Endothelial cell of umbilical vein (primary cell): ENCODE data around the gene DOP1B. TPM values are rescaled to one million over a fixed set of nuclear protein-coding genes. Genes with fewer than 3 reads are reported as not detected.

Source experiments
- BruUV-seq: library from RNA; stranded (reverse); fragments of 400-500 nt; replicated peaks from 2 replicates; lab custom pipeline; 2021; lab: Mats Ljungman, UMichigan
- CTCF ChIA-PET: fragments of 300-600, 350-600 bp; sonication (Branson Sonifier 250); formaldehyde crosslinking; loops from one replicate; lab custom pipeline; 2021; ENCODE audit warnings: antibody characterized with exemption, inconsistent platforms; lab: Charles Lee
- POLR2A ChIA-PET: fragments of 300-600, 350-600 bp; sonication (Branson Sonifier 250); formaldehyde crosslinking; loops from one replicate; lab custom pipeline; 2021; ENCODE audit warnings: antibody characterized with exemption, inconsistent platforms; lab: Charles Lee
- DNase-seq: peaks from one replicate; pipeline ENCODE4 v3.0.0-alpha.2; 2011; ENCODE audit warnings: low read depth, low spot score
- FAIRE-seq: peaks from 2 replicates; lab custom pipeline; 2011; peaks lifted over from hg19 to GRCh38; lab: Jason Lieb, UNC
- H2AFZ ChIP-seq: 2 replicates; pipeline ENCODE4 v1.6.0; 2012; ENCODE audit warnings: low read depth, low read length, control low read depth, inconsistent platforms
- H3K27ac ChIP-seq: 2 replicates; pipeline ENCODE4 v1.5.1; 2011; ENCODE audit warnings: low read depth, mild to moderate bottlenecking, control low read depth, low read length, moderate library complexity; ENCODE audit not compliant: insufficient read depth
- H3K27me3 ChIP-seq, 2 experiments: 2 replicates each; pipeline versions ENCODE4 v1.6.0 to v1.6.1; 2011; ENCODE audit warnings: low read length in 2 of 2, mixed read lengths in 1 of 2; ENCODE audit not compliant: control insufficient read depth in 2 of 2, insufficient read depth in 2 of 2
- H3K36me3 ChIP-seq, 2 experiments: 2 replicates in 1 of 2; 3 replicates in 1 of 2; pipeline ENCODE4 v1.5.1; 2011; ENCODE audit warnings: low read length in 2 of 2, mild to moderate bottlenecking in 1 of 2, moderate library complexity in 1 of 2; ENCODE audit not compliant: control insufficient read depth in 2 of 2, insufficient read depth in 2 of 2; ENCODE audit errors: extremely low read depth in 1 of 2
- H3K4me1 ChIP-seq: 3 replicates; pipeline ENCODE4 v1.5.1; 2011; ENCODE audit warnings: mild to moderate bottlenecking, low read length; ENCODE audit not compliant: control insufficient read depth, insufficient read depth; ENCODE audit errors: extremely low read depth
- H3K4me2 ChIP-seq: 2 replicates; pipeline ENCODE4 v1.6.1; 2011; ENCODE audit warnings: low read length, control low read depth, mixed read lengths; ENCODE audit not compliant: insufficient read depth
- H3K4me3 ChIP-seq, 3 experiments: fragments of 200-600 bp in 1 of 3; sonication (generic), shearing (Covaris generic) in 1 of 3; replicated peaks in 1 of 3; 2 replicates each; pipeline ENCODE4 v1.5.1; 2011 to 2016; ENCODE audit warnings: control low read depth in 3 of 3, low read length in 3 of 3, mild to moderate bottlenecking in 2 of 3, inconsistent platforms in 1 of 3, low read depth in 1 of 3, moderate library complexity in 1 of 3; ENCODE audit not compliant: insufficient read depth in 1 of 3
- H3K79me2 ChIP-seq: 2 replicates; pipeline ENCODE4 v1.6.0; 2012; ENCODE audit warnings: low read length, inconsistent platforms; ENCODE audit not compliant: control insufficient read depth, insufficient read depth
- H3K9ac ChIP-seq: replicated peaks from 2 replicates; pipeline ENCODE3; 2011; ENCODE audit warnings: low read length, control low read depth; ENCODE audit not compliant: insufficient read depth; ENCODE audit errors: extremely low read depth
- H3K9me1 ChIP-seq: replicated peaks from 3 replicates; pipeline ENCODE4 v1.6.0; 2011; ENCODE audit warnings: mild to moderate bottlenecking, low read length; ENCODE audit not compliant: control insufficient read depth, insufficient read depth; ENCODE audit errors: extremely low read depth
- H3K9me3 ChIP-seq: replicated peaks from 2 replicates; pipeline ENCODE4 v1.5.1; 2012; ENCODE audit warnings: low read length, inconsistent platforms; ENCODE audit not compliant: control insufficient read depth, insufficient read depth
- H4K20me1 ChIP-seq: replicated peaks from 2 replicates; pipeline ENCODE3; 2011; ENCODE audit warnings: mild to moderate bottlenecking, low read length; ENCODE audit not compliant: control insufficient read depth, insufficient read depth; ENCODE audit errors: extremely low read depth
- CTCF ChIP-seq, 2 donors: IDR thresholded peaks; 1 replicate in 1 of 2; 2 replicates in 1 of 2; pipeline ENCODE4 v1.5.1; 2011; ENCODE audit warnings: low read length in 2 of 2, mild to moderate bottlenecking in 2 of 2, moderate library complexity in 2 of 2, control low read depth in 1 of 2, inconsistent platforms in 1 of 2, low read depth in 1 of 2; ENCODE audit not compliant: insufficient read depth in 1 of 2; ENCODE audit errors: extremely low read depth in 1 of 2
- EZH2 ChIP-seq: IDR thresholded peaks from 2 replicates; pipeline ENCODE4 v1.6.1; 2012; ENCODE audit warnings: borderline replicate concordance, low read depth, mild to moderate bottlenecking, moderate library complexity, low read length, inconsistent platforms; ENCODE audit not compliant: severe bottlenecking
- FOS ChIP-seq: IDR thresholded peaks from 2 replicates; pipeline ENCODE4 v1.6.1; 2011; ENCODE audit warnings: mild to moderate bottlenecking, low read length, moderate library complexity, borderline replicate concordance; ENCODE audit not compliant: insufficient read depth
- GATA2 ChIP-seq: IDR thresholded peaks from 2 replicates; pipeline ENCODE4 v1.7.0; 2011; ENCODE audit warnings: low read depth, mild to moderate bottlenecking, moderate library complexity, mixed read lengths, low read length; ENCODE audit not compliant: insufficient read length, insufficient read depth
- MAX ChIP-seq: IDR thresholded peaks from 2 replicates; pipeline ENCODE4 v1.6.1; 2011; ENCODE audit not compliant: insufficient read depth, insufficient read length
- MYC ChIP-seq: IDR thresholded peaks from one replicate; pipeline ENCODE4 v1.6.1; 2011; ENCODE audit warnings: mild to moderate bottlenecking, low read depth, low read length
- POLR2A ChIP-seq: IDR thresholded peaks from 2 replicates; pipeline ENCODE4 v1.6.1; 2012; ENCODE audit warnings: low read depth, mild to moderate bottlenecking, control low read depth, low read length
- POLR2AphosphoS5 ChIP-seq: IDR thresholded peaks from 2 replicates; pipeline ENCODE4 v1.6.1; 2012; ENCODE audit warnings: low read depth, mild to moderate bottlenecking, control low read depth, low read length, moderate library complexity; ENCODE audit not compliant: insufficient read depth
- dilution Hi-C: fragments of 300-500 bp; cut with MboI; formaldehyde crosslinking; loops from one replicate; pipeline ENCODE4 v1.15.0; 2019; ENCODE audit warnings: low sequenced_read_pairs; ENCODE audit not compliant: extremely low pct_ligation_motif_present
- intact Hi-C: fragments of 100-400 bp; cut with micrococcal nuclease; formaldehyde crosslinking; loops from one replicate; pipeline ENCODE4 v1.10.0; 2022
- polyA plus RNA-seq, 4 experiments: library from polyadenylated mRNA; depleted of rRNA in 3 of 4; stranded (reverse) in 3 of 4; unstranded in 1 of 4; fragments of >200 nt; gene quantifications; 2 replicates each; pipeline versions ENCODE4 v1.2.1 to v1.2.3, GENCODE V29; 2011 to 2012; ENCODE audit warnings: missing spikeins in 1 of 4
- total RNA-seq: library from RNA; stranded (reverse); gene quantifications from 2 replicates; pipeline ENCODE4 v1.2.3, GENCODE V29; 2021

Gene DOP1B
- total and polyA plus RNA-seq, 2 donors (not counting 3 experiments of a cell fraction or from before 2014, with no cell fraction given): 3.7 to 9.9 TPM

GRCh38 chr21:36171741-36172331 lies 15.2 kb downstream of the DOP1B start:
- Histone ChIP-seq H3K36me3 (peaks cover 0 to 5% of the 10 kb centered on the region in 2 experiments), H2AFZ (no peak overlapping the region), H3K4me2 (no peak overlapping the region), H3K27me3 (no peaks in the 10 kb centered on the region), H3K79me2 (no peaks in the 10 kb centered on the region), H3K9me3 (no peaks in the 10 kb centered on the region), H3K9ac (no peak overlapping the region), H3K9me1 (no peaks in the 10 kb centered on the region), H3K27ac (no peak overlapping the region), H4K20me1 (no peaks in the 10 kb centered on the region), H3K4me1 (no peaks in the 10 kb centered on the region), H3K4me3 (no peak overlapping the region)
- FAIRE-seq: no peak
- ChIA-PET CTCF (no interaction called here), POLR2A (no interaction called here)
- dilution Hi-C loops (no loop called here), intact Hi-C loops (no loop called here)
- BruUV-seq: no TSS peak
- TF ChIP-seq POLR2AphosphoS5 (no peak), CTCF (IDR thresholded peaks at IDR 0.05; ENCODE audit: extremely low read depth in 1 of 2, insufficient read depth in 1 of 2, low read depth in 1 of 2, low read length in 2 of 2) (no peak), GATA2 (no peak), FOS (no peak)
- DNase-seq: no peak

- CTCF ChIA-PET: no interaction called here
These were observed 18.2 kb downstream of the DOP1B start for GRCh38 chr21:36174780-36175179.

More at GRCh38 chr21:36174780-36175179, 18.2 kb downstream of the DOP1B start:
- DNase-seq: no peak
- no peak overlapping the region for H2AFZ ChIP-seq
- dilution Hi-C loops (no loop called here), intact Hi-C loops (no loop called here)
- H3K9me3 ChIP-seq: no peaks in the 10 kb centered on the region
- H4K20me1 ChIP-seq: no peaks in the 10 kb centered on the region
- no peaks in the 10 kb centered on the region for H3K9me1 ChIP-seq
- H3K79me2 ChIP-seq: no peaks in the 10 kb centered on the region
- no peak overlapping the region for H3K4me2 ChIP-seq
- no peak for FAIRE-seq
- H3K36me3 ChIP-seq: no peaks in the 10 kb centered on the region
- POLR2A ChIA-PET: no interaction called here
- no peaks in the 10 kb centered on the region for H3K4me1 ChIP-seq
- TF ChIP-seq EZH2 (no peak), MAX (no peak), MYC (no peak), POLR2AphosphoS5 (no peak), GATA2 (no peak), CTCF (IDR thresholded peaks at IDR 0.05; ENCODE audit: extremely low read depth in 1 of 2, insufficient read depth in 1 of 2, low read depth in 1 of 2, low read length in 2 of 2) (no peak), FOS (no peak), POLR2A (no peak)
- no peaks in the 10 kb centered on the region for H3K27me3 ChIP-seq
- H3K9ac ChIP-seq: no peak overlapping the region
- H3K4me3 ChIP-seq: no peak overlapping the region
- no TSS peak for BruUV-seq
- H3K27ac ChIP-seq: no peak overlapping the region
